Tibial nerve (tissue), 4 donors: ENCODE results near the gene SLC25A28.

ENCODE experiments used
- EP300 ChIP-seq, 2 donors: sonication (generic); formaldehyde crosslinking; IDR thresholded peaks; one replicate each; pipeline ENCODE4 v1.6.1; 2017; ENCODE audit warnings: antibody characterized with exemption in 2 of 2, mild to moderate bottlenecking in 1 of 2
- TF ChIP-seq, protein P1 (sequence below), 5 experiments: fragments of 200-600 bp in 3 of 5; fragments of 450-650 bp in 2 of 5; sonication (generic) in 3 of 5; IDR thresholded peaks; one replicate each; pipeline ENCODE4 v1.5.1; 2016 to 2019; ENCODE audit warnings: antibody characterized with exemption in 5 of 5, mild to moderate bottlenecking in 3 of 5, moderate library complexity in 2 of 5

DNA sequence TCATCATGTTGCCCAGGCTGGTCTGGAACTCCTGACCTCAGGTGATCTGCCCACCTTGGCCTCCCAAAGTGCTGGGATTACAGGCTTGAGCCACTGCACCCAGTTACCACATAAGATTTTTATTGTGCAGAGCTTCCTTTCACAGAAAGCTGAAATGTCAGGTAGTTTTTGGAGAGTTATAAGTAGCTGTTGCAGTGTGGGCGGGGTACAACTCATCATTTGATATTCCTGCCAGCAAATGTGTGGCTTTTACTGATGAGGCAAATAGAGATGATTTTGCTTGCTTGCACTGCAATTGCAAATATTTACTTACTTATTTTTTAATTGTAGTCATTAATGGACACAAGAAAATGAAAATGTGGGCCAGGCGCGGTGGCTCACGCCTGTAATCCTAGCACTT lies 55.1 kb downstream of the SLC25A28 start:
- TF ChIP-seq, protein P1, sequence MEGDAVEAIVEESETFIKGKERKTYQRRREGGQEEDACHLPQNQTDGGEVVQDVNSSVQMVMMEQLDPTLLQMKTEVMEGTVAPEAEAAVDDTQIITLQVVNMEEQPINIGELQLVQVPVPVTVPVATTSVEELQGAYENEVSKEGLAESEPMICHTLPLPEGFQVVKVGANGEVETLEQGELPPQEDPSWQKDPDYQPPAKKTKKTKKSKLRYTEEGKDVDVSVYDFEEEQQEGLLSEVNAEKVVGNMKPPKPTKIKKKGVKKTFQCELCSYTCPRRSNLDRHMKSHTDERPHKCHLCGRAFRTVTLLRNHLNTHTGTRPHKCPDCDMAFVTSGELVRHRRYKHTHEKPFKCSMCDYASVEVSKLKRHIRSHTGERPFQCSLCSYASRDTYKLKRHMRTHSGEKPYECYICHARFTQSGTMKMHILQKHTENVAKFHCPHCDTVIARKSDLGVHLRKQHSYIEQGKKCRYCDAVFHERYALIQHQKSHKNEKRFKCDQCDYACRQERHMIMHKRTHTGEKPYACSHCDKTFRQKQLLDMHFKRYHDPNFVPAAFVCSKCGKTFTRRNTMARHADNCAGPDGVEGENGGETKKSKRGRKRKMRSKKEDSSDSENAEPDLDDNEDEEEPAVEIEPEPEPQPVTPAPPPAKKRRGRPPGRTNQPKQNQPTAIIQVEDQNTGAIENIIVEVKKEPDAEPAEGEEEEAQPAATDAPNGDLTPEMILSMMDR (IDR thresholded peaks at IDR 0.05): no peak
- no peak for TF ChIP-seq EP300 (IDR thresholded peaks at IDR 0.05)
